Immature natural killer cell (primary cell): ENCODE data around the gene MROH2B. TPM values are rescaled to one million over a fixed set of nuclear protein-coding genes. Genes with fewer than 3 reads are reported as not detected.

ENCODE experiments used
- DNase-seq, 3 donors: peaks; one replicate each; pipeline ENCODE4 v3.0.0; 2022; ENCODE audit warnings: mixed read lengths in 1 of 3
- H3K27ac Mint-ChIP-seq, 6 donors: one replicate each; pipeline ENCODE4 v1.8.0; 2020; ENCODE audit warnings: mixed read lengths in 6 of 6, mild to moderate bottlenecking in 5 of 6, inconsistent platforms in 4 of 6, moderate library complexity in 3 of 6
- H3K27me3 Mint-ChIP-seq, 3 donors: one replicate each; pipeline ENCODE4 v1.8.0; 2020 to 2021; ENCODE audit warnings: low read depth in 3 of 3, mild to moderate bottlenecking in 3 of 3, mixed read lengths in 3 of 3, moderate library complexity in 3 of 3, inconsistent platforms in 1 of 3
- H3K36me3 Mint-ChIP-seq, 3 donors: one replicate each; pipeline ENCODE4 v1.8.0; 2020; ENCODE audit warnings: mixed read lengths in 3 of 3, inconsistent platforms in 2 of 3, mild to moderate bottlenecking in 2 of 3
- H3K4me1 Mint-ChIP-seq, 2 donors: one replicate each; pipeline ENCODE4 v1.8.0; 2020; ENCODE audit warnings: inconsistent platforms in 2 of 2, mild to moderate bottlenecking in 2 of 2, mixed read lengths in 2 of 2, moderate library complexity in 1 of 2
- H3K4me3 Mint-ChIP-seq, 5 donors: one replicate each; pipeline ENCODE4 v1.8.0; 2020; ENCODE audit warnings: mild to moderate bottlenecking in 5 of 5, mixed read lengths in 5 of 5, inconsistent platforms in 3 of 5, moderate library complexity in 3 of 5
- H3K9me3 Mint-ChIP-seq, 6 donors: one replicate each; pipeline ENCODE4 v1.8.0; 2020; ENCODE audit warnings: mild to moderate bottlenecking in 6 of 6, mixed read lengths in 6 of 6, inconsistent platforms in 4 of 6, moderate library complexity in 3 of 6
- polyA plus RNA-seq, 3 donors: library from polyadenylated mRNA; unstranded; fragments of 300-500 nt; fragmentation: Illumina TruSeq; gene quantifications; one replicate each; pipeline ENCODE4 v1.2.3, GENCODE V29; 2021

MROH2B gene
- polyA plus RNA-seq, 3 donors from 2014 or later, result not detected

DNA sequence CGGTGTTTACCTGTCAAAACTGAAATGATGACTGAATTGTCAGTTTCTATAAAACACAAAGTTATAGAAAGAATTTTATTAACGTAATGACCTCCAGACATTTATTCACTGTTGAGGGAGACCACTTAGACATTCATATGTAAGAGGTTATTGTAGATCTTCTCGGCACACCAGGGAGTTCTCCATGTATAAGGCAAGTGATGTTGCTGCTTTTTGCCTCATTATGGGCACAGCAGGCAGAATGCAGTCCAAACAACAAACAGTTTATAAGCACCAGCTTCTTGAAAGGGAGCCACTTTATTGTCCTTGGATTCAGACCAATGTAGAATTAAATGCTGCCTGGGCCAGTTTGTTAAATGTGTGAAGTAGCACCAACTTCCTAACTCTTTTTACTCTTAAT is 95.1 kb downstream of the MROH2B start:
- H3K27me3 Mint-ChIP-seq, result peaks cover 3 to 4% (median 3%) of the 10 kb centered on the region in 3 donors
- H3K27ac Mint-ChIP-seq, result no peak overlapping the region
- no peak overlapping the region for H3K4me3 Mint-ChIP-seq
- no peaks in the 10 kb centered on the region for H3K4me1 Mint-ChIP-seq
- no peaks in the 10 kb centered on the region for H3K9me3 Mint-ChIP-seq
- H3K36me3 Mint-ChIP-seq, result no peaks in the 10 kb centered on the region
- no peak for DNase-seq

DNA sequence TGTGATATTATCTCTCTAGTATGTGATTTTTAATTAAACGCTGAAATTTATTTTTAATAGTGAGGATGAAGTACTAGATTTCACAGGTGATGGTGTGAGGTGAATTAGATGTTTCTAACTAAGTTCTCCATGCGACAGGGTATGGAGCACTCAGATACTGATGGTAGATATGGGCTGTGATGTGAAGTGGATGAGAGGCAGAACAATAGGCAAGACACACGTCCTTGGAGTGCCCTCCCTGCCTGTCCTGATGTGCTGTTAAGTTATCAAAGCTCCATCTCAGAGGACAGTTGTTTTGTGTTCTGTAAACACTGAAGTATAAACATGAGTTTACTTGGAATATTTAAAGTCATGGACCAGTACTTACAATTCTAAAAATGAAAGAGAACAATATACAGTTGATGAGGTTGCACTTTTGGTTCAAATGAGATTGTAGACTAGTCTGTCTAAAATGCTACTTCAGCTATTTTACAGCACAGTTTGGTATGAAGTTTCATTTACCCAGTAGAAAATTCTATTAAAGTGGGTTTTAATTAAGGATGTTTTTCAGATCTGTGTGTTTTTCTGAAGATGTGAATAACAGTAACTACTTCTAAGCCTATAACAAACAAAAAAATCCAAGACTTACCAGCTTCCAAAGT is 97.7 kb downstream of the MROH2B start:
- peaks cover 2 to 3% (median 3%) of the 10 kb centered on the region in 3 donors for H3K27me3 Mint-ChIP-seq
- no peaks in the 10 kb centered on the region for H3K36me3 Mint-ChIP-seq
- H3K27ac Mint-ChIP-seq, result no peak overlapping the region
- no peak overlapping the region for H3K4me3 Mint-ChIP-seq
- H3K9me3 Mint-ChIP-seq, result no peaks in the 10 kb centered on the region
- DNase-seq, result no peak
- no peaks in the 10 kb centered on the region for H3K4me1 Mint-ChIP-seq

DNA sequence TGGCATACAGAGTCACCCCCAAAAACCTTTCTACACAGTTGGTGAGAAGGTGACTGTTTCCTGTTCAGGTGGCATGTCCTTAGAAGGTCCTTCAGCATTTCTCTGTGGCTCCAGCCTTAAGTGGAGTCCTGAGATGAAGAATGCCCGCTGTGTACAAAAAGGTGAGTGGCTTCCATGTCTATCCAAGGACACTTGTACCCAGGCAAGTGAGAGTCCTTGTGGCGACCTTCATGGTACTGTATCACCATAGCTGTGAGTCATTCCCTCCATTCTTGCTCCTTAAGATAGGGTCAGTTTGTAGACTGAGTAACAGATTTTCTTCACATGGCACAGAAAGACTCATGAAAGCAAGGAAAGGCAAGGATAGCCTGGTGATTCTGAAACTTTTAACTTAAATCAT is 98.7 kb downstream of the MROH2B start:
- no peak overlapping the region for H3K4me3 Mint-ChIP-seq
- no peaks in the 10 kb centered on the region for H3K4me1 Mint-ChIP-seq
- peaks cover 2 to 3% (median 3%) of the 10 kb centered on the region in 3 donors for H3K27me3 Mint-ChIP-seq
- H3K27ac Mint-ChIP-seq, result no peak overlapping the region
- H3K36me3 Mint-ChIP-seq, result no peaks in the 10 kb centered on the region
- H3K9me3 Mint-ChIP-seq, result no peaks in the 10 kb centered on the region
- DNase-seq, result no peak

DNA sequence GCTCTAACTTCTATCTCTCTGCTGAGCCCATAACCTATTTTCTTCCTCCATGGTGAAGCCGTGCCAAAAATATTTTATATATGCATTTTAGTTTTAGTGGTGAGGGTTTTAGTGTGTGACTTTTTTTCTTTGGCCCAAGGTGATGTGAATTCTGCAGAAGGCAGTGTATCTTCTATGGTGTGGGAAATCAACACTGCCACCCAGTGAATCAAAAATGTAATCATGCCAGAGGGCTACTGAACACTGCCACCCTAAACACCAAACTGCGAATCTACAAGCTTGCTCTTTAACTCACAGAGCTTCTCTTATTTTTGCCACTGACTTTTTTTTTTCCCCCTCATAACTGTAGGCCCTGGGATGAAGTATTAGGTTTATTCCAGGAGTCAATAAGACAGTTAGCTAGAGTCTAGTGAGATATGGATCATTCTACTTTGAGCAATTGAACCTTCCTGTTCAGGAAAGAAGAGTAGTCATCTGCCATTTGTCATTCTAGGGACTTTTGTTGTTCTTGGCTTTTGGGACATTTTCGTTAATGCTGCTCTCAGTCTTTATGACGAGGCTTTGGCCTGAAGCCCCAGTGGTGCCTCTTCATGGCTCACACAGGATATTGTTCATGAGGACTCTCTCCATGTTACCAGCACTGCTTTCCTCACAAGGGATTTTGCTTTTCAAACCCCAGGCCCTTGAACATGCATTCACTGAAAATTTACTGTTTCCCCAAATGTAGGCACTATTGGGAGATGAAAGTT is 108.8 kb downstream of the MROH2B start:
- no peaks in the 10 kb centered on the region for H3K9me3 Mint-ChIP-seq
- DNase-seq, result no peak
- no peak overlapping the region for H3K27ac Mint-ChIP-seq
- no peak overlapping the region for H3K4me3 Mint-ChIP-seq
- no peaks in the 10 kb centered on the region for H3K36me3 Mint-ChIP-seq
- no peaks in the 10 kb centered on the region for H3K4me1 Mint-ChIP-seq
- peaks cover 0 to 3% (median 0%) of the 10 kb centered on the region in 3 donors for H3K27me3 Mint-ChIP-seq

DNA sequence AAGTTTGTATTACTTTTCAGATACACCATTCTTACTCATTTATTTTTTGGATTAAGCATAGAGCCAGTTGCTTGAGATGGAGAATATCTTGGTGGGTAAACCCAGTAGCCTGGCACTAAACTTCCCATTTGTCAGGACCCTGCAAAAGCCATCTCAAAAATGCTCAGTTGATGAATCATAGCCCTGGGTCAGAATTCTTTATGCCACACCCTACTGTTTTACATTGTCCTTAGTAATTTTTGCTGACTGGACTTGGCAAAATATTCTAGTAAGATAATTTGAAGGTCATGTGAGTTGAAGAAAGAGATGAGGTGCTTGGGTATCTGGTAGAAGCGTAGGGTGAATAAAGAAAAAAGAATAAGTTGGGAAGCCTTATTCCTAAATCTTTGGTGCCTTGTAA is 111.1 kb downstream of the MROH2B start:
- no peaks in the 10 kb centered on the region for H3K4me1 Mint-ChIP-seq
- no peaks in the 10 kb centered on the region for H3K9me3 Mint-ChIP-seq
- H3K27ac Mint-ChIP-seq, result no peak overlapping the region
- H3K4me3 Mint-ChIP-seq, result no peak overlapping the region
- no peaks in the 10 kb centered on the region for H3K36me3 Mint-ChIP-seq
- no peak for DNase-seq
- H3K27me3 Mint-ChIP-seq, result peaks cover 0 to 3% (median 0%) of the 10 kb centered on the region in 3 donors

DNA sequence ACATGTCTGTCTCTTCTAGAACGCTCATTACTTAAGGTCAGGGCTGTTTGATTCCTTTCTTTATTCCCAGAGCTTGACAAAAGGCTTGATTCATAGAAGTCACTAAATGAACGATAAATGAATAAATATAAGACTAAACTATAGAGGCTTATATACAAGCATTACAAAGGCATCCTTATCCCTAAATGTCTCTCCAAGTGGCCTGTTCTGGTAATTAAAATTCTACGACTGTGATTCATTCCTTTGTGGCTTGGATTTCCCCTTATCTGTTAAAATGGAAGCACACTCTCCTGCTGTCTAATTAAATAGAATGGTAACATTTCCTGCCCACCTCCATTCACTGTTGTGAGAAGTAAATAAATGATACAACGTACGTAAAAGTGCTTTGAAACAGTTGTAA is 112.3 kb downstream of the MROH2B start:
- Mint-ChIP-seq H3K27me3 (peaks cover 0 to 3% (median 0%) of the 10 kb centered on the region in 3 donors), H3K9me3 (no peaks in the 10 kb centered on the region), H3K27ac (no peak overlapping the region), H3K4me1 (no peaks in the 10 kb centered on the region), H3K4me3 (no peak overlapping the region), H3K36me3 (no peaks in the 10 kb centered on the region)
- no peak for DNase-seq

DNA sequence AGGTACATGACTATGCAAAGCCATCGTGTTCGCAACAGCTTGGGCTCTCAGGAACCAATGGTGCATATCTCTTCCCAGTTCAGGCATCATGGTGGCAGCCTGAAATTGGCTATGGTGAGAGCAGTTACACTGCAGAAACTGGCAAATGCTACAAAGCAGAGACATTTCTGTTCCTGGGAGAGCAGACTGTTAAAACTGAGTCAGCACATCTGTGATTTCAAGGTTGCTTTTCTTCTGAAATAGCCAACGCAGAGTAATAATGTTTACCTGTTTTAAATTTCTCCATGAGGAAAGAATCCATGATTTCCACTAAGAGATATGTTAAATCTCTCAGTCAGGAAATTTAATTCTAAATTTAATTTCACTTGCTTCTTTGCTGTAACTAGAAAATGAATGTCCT is 114.1 kb downstream of the MROH2B start:
- H3K27me3 Mint-ChIP-seq, result peaks cover 0 to 3% (median 3%) of the 10 kb centered on the region in 3 donors
- DNase-seq, result no peak
- no peaks in the 10 kb centered on the region for H3K36me3 Mint-ChIP-seq
- no peaks in the 10 kb centered on the region for H3K4me1 Mint-ChIP-seq
- H3K9me3 Mint-ChIP-seq, result no peaks in the 10 kb centered on the region
- no peak overlapping the region for H3K27ac Mint-ChIP-seq
- H3K4me3 Mint-ChIP-seq, result no peak overlapping the region

DNA sequence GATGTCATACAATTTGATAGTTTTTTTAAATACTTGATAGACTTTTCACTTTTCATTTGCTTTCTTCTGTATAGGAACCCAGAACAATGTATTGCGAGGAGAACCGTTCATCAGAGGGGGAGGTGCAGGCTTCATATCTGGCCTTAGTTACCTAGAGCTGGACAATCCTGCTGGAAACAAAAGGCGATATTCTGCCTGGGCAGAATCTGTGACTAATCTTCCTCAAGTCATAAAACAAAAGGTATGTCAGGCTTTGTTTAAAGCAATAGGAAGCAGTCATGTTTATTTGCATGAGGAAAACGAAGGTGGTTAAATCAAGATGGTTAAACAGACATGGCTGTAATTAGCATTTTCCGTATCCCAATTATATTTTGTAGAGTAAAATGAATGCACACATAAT is 115.8 kb downstream of the MROH2B start:
- Mint-ChIP-seq H3K27ac (no peak overlapping the region), H3K4me3 (no peak overlapping the region), H3K36me3 (no peaks in the 10 kb centered on the region)

More for the DNA sequence above, 115.8 kb downstream of the MROH2B start:
- peaks cover 0 to 3% (median 2%) of the 10 kb centered on the region in 3 donors for H3K27me3 Mint-ChIP-seq
- H3K4me1 Mint-ChIP-seq, result no peaks in the 10 kb centered on the region
- no peak for DNase-seq
- no peaks in the 10 kb centered on the region for H3K9me3 Mint-ChIP-seq

Other genes starting within 250 kb of the MROH2B start
- gene RPL37, start 236.1 kb downstream of the MROH2B start, polyA plus RNA-seq, result 1,000 to 10,000 TPM in 2 of 3 donors, 100 to 1,000 TPM in 1; 415 to 1,331 (median 1,143) TPM
- gene CARD6, start 230.0 kb downstream of the MROH2B start, polyA plus RNA-seq, result 1 to 10 TPM; 1.5 to 4.5 (median 1.9) TPM
- gene C7, start 161.8 kb downstream of the MROH2B start, polyA plus RNA-seq, result not detected
- not detected for gene C6, start 142.2 kb upstream of the MROH2B start, polyA plus RNA-seq